ENCODE results near the gene XIRP2.

The XIRP2 gene

DNA sequence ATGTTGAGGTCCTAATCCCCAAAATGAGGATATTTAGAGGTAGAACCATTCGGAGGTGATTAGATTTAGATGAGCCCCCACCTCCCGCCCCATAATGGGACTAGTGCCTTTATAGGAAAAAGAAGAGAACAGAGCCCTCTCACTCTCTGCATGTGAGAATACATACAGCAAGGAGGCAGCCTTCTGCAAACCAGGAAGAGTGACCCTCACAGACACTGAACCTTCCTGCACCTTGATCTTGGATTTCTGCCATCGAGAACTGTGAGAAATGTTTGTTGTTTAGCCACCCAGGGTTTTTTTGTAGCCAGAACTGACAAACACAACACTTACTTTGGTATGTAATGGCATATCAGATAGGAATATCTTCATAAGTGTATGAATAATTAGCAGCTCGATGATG, 83.7 kb downstream of the XIRP2 start:
- no peak overlapping the region for H3K27ac ChIP-seq (ENCODE audit: low read depth in 2 of 2, low read length in 2 of 2)
- H3K4me3 ChIP-seq (ENCODE audit: low read length in 2 of 2): no peak overlapping the region
- no peaks in the 10 kb centered on the region for H3K9me3 ChIP-seq (ENCODE audit: control insufficient read depth in 2 of 2, low read length in 2 of 2)
- H3K9ac ChIP-seq (ENCODE audit: low read depth in 1 of 2, low read length in 2 of 2): no peak overlapping the region
- H3K4me1 ChIP-seq (ENCODE audit: control insufficient read depth in 2 of 2, insufficient read depth in 2 of 2, low read length in 2 of 2): no peaks in the 10 kb centered on the region
- no peaks in the 10 kb centered on the region for H3K36me3 ChIP-seq (ENCODE audit: control insufficient read depth in 2 of 2, insufficient read depth in 2 of 2, low read length in 2 of 2)
- no peaks in the 10 kb centered on the region for H3K27me3 ChIP-seq (ENCODE audit: control insufficient read depth in 2 of 2, insufficient read depth in 2 of 2, low read length in 2 of 2)

DNA sequence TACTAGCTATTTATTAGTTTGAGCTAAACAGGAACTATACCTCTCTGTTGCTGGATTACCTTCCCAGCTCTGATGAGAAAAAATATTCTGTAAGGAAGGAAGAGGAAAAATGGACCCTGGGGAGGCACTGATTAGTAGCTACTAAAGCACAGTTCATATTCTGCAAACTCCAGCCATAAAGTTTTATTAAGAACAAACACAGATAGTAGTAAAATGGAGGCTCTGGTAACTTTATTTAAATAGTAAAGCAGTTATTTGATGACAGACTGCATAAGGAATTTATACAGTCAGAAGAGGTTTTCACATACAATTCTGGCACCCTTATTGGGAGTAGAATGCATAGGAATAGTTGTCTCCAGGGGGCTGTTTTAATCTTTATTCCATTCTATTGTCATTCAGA, 84.1 kb downstream of the XIRP2 start:
- H3K36me3 ChIP-seq (ENCODE audit: control insufficient read depth in 2 of 2, insufficient read depth in 2 of 2, low read length in 2 of 2): no peaks in the 10 kb centered on the region
- no peak overlapping the region for H3K27ac ChIP-seq (ENCODE audit: low read depth in 2 of 2, low read length in 2 of 2)
- H3K9ac ChIP-seq (ENCODE audit: low read depth in 1 of 2, low read length in 2 of 2): no peak overlapping the region
- no peaks in the 10 kb centered on the region for H3K27me3 ChIP-seq (ENCODE audit: control insufficient read depth in 2 of 2, insufficient read depth in 2 of 2, low read length in 2 of 2)
- no peak overlapping the region for H3K4me3 ChIP-seq (ENCODE audit: low read length in 2 of 2)
- H3K9me3 ChIP-seq (ENCODE audit: control insufficient read depth in 2 of 2, low read length in 2 of 2): no peaks in the 10 kb centered on the region
- H3K4me1 ChIP-seq (ENCODE audit: control insufficient read depth in 2 of 2, insufficient read depth in 2 of 2, low read length in 2 of 2): no peaks in the 10 kb centered on the region

DNA sequence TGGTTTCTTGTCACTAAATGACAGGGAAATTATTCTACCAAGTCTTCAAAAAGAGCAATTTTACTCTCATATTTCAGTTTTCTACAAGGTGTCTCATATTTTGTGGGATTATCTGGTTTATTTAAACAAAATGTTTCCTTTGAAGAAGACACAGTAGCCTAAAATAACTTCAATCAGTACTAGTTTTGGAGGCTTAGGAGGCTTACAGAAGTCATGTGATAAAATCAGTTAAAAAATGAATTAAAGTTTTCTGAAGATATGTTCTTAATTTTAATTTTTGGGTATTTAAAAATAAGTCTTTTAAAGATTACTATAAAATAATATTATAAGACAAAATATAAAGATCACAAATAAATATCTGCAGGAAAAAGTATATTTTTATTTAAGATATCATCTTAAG, 95.9 kb downstream of the XIRP2 start:
- no peaks in the 10 kb centered on the region for H3K36me3 ChIP-seq (ENCODE audit: control insufficient read depth in 2 of 2, insufficient read depth in 2 of 2, low read length in 2 of 2)
- no peak overlapping the region for H3K27ac ChIP-seq (ENCODE audit: low read depth in 2 of 2, low read length in 2 of 2)
- peaks cover 0 to 3% of the 10 kb centered on the region in 2 donors for H3K9me3 ChIP-seq (ENCODE audit: control insufficient read depth in 2 of 2, low read length in 2 of 2)
- H3K27me3 ChIP-seq (ENCODE audit: control insufficient read depth in 2 of 2, insufficient read depth in 2 of 2, low read length in 2 of 2): no peaks in the 10 kb centered on the region
- no peaks in the 10 kb centered on the region for H3K4me1 ChIP-seq (ENCODE audit: control insufficient read depth in 2 of 2, insufficient read depth in 2 of 2, low read length in 2 of 2)
- H3K4me3 ChIP-seq (ENCODE audit: low read length in 2 of 2): no peak overlapping the region
- no peak overlapping the region for H3K9ac ChIP-seq (ENCODE audit: low read depth in 1 of 2, low read length in 2 of 2)

DNA sequence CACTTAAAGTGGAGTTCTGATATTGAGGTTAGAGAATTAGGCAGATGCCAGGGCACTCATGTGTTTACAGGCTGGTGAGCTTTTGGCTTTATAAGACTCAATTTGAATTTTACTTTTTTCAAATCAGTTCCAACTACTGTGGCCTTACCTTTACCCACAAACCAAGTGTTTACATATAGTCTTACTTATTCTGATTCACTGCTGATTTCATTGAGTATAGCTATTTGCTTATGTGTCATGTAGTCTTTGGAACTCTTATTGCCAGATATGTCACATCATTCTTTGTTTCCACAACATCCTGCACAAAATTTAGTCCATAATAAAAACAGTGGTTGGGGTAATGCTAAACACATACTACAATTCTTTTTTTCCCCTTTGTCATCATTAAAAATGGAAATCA, 96.5 kb downstream of the XIRP2 start:
- Histone ChIP-seq H3K36me3 (ENCODE audit: control insufficient read depth in 2 of 2, insufficient read depth in 2 of 2, low read length in 2 of 2) (no peaks in the 10 kb centered on the region), H3K27ac (ENCODE audit: low read depth in 2 of 2, low read length in 2 of 2) (no peak overlapping the region), H3K9ac (ENCODE audit: low read depth in 1 of 2, low read length in 2 of 2) (no peak overlapping the region), H3K27me3 (ENCODE audit: control insufficient read depth in 2 of 2, insufficient read depth in 2 of 2, low read length in 2 of 2) (no peaks in the 10 kb centered on the region), H3K9me3 (ENCODE audit: control insufficient read depth in 2 of 2, low read length in 2 of 2) (peaks cover 0 to under 1% of the 10 kb centered on the region in 2 donors), H3K4me1 (ENCODE audit: control insufficient read depth in 2 of 2, insufficient read depth in 2 of 2, low read length in 2 of 2) (no peaks in the 10 kb centered on the region), H3K4me3 (ENCODE audit: low read length in 2 of 2) (no peak overlapping the region)

DNA sequence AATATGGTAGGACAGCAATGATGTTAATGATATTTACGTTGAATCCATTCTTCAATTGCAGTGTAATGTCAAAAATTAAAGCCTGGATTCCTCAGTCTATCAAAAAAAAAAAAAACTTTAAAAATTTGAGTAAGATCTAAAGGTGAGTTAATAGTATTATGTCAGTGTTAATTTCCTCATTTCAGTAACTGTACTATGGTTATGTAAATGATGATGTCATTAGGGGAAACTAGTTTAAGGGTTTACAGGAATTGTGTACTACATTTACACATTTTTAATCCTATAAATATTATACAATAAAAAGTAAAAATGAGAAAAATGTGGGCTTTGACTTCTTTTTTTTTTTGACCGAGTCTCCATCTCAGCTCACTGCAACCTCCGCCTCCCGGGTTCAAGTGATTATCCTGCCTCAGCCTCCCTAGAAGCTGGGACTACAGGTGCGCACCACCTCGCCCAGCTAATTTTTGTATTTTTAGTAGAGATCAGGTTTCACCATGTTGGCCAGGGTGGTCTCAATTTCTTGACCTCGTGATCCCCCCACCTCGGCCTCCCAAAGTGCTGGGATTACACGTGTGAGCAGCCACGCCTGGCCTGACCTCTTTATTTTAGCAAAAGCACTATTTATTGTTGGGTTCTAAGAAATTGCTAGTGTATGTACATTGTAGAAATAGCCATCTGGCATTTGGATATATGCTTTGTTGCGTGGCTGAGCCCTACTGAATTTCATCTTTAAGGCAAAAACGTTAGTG, 106.5 kb downstream of the XIRP2 start:
- Histone ChIP-seq H3K4me3 (ENCODE audit: low read length in 2 of 2) (no peak overlapping the region), H3K36me3 (ENCODE audit: control insufficient read depth in 2 of 2, insufficient read depth in 2 of 2, low read length in 2 of 2) (no peaks in the 10 kb centered on the region), H3K9ac (ENCODE audit: low read depth in 1 of 2, low read length in 2 of 2) (no peak overlapping the region), H3K4me1 (ENCODE audit: control insufficient read depth in 2 of 2, insufficient read depth in 2 of 2, low read length in 2 of 2) (no peaks in the 10 kb centered on the region), H3K27me3 (ENCODE audit: control insufficient read depth in 2 of 2, insufficient read depth in 2 of 2, low read length in 2 of 2) (no peaks in the 10 kb centered on the region), H3K9me3 (ENCODE audit: control insufficient read depth in 2 of 2, low read length in 2 of 2) (no peaks in the 10 kb centered on the region), H3K27ac (ENCODE audit: low read depth in 2 of 2, low read length in 2 of 2) (no peak overlapping the region)

DNA sequence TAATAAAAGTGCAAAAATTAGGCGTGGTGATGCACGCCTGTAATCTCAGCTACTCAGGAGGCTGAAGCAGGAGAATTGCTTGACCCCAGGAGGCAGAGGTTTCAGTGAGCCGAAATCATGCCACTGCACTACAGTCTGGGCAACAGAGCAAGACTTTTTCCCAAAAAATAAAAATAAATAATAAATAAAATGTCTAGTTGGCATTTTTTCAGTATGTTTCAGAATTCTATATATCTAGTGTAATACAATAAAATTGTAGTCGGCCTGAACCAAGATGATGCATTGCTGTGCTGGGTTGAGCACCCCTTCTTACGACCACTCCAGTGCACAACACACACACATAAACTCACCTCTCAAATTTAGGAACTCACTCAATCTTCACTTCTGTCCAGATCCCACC, 108.2 kb downstream of the XIRP2 start:
- H3K4me1 ChIP-seq (ENCODE audit: control insufficient read depth in 2 of 2, insufficient read depth in 2 of 2, low read length in 2 of 2): no peaks in the 10 kb centered on the region
- H3K36me3 ChIP-seq (ENCODE audit: control insufficient read depth in 2 of 2, insufficient read depth in 2 of 2, low read length in 2 of 2): no peaks in the 10 kb centered on the region
- H3K27ac ChIP-seq (ENCODE audit: low read depth in 2 of 2, low read length in 2 of 2): no peak overlapping the region
- H3K4me3 ChIP-seq (ENCODE audit: low read length in 2 of 2): no peak overlapping the region
- no peak overlapping the region for H3K9ac ChIP-seq (ENCODE audit: low read depth in 1 of 2, low read length in 2 of 2)
- H3K27me3 ChIP-seq (ENCODE audit: control insufficient read depth in 2 of 2, insufficient read depth in 2 of 2, low read length in 2 of 2): no peaks in the 10 kb centered on the region
- H3K9me3 ChIP-seq (ENCODE audit: control insufficient read depth in 2 of 2, low read length in 2 of 2): no peaks in the 10 kb centered on the region

DNA sequence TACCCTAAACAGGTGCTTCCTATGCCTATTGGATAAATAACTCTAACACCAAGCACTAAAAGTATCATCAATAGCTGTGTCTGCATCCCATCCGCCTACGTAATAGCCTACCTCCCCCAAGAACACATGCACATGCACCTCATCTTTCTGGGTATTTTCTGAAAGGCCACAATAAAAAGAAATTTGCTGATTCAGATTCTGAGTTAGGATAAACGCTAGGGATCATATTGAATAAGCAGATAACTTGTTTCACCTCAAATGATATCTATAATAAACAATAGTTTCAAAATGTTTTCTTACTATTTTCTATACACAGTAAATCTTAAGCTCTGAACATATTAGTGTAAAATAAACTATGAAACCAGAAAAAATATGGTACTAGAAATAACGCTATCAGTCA, 112.9 kb downstream of the XIRP2 start:
- Histone ChIP-seq H3K4me3 (ENCODE audit: low read length in 2 of 2) (no peak overlapping the region), H3K4me1 (ENCODE audit: control insufficient read depth in 2 of 2, insufficient read depth in 2 of 2, low read length in 2 of 2) (no peaks in the 10 kb centered on the region), H3K9me3 (ENCODE audit: control insufficient read depth in 2 of 2, low read length in 2 of 2) (no peaks in the 10 kb centered on the region), H3K27me3 (ENCODE audit: control insufficient read depth in 2 of 2, insufficient read depth in 2 of 2, low read length in 2 of 2) (no peaks in the 10 kb centered on the region), H3K36me3 (ENCODE audit: control insufficient read depth in 2 of 2, insufficient read depth in 2 of 2, low read length in 2 of 2) (no peaks in the 10 kb centered on the region), H3K27ac (ENCODE audit: low read depth in 2 of 2, low read length in 2 of 2) (no peak overlapping the region), H3K9ac (ENCODE audit: low read depth in 1 of 2, low read length in 2 of 2) (no peak overlapping the region)

DNA sequence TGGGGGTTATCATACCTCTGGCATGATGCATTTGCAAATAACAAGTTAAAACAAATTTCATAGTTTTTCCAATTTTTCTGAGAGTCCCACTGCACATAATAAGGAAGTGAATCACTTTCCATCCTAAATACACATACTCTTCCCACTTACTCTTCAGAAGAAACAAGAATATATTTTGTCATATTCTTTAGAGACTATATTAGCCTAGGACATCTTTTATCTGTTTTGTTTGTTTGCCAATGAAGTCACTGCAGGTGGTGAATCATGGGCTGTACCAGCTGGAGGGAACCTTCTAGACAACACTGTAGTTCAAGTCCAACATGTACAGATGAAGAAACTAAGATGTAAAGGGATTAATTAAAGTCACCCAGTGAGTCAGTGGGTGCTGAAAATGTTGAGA, 116.8 kb downstream of the XIRP2 start:
- Histone ChIP-seq H3K27ac (ENCODE audit: low read depth in 2 of 2, low read length in 2 of 2) (no peak overlapping the region), H3K4me3 (ENCODE audit: low read length in 2 of 2) (no peak overlapping the region), H3K27me3 (ENCODE audit: control insufficient read depth in 2 of 2, insufficient read depth in 2 of 2, low read length in 2 of 2) (no peaks in the 10 kb centered on the region), H3K9me3 (ENCODE audit: control insufficient read depth in 2 of 2, low read length in 2 of 2) (no peaks in the 10 kb centered on the region), H3K36me3 (ENCODE audit: control insufficient read depth in 2 of 2, insufficient read depth in 2 of 2, low read length in 2 of 2) (no peaks in the 10 kb centered on the region), H3K9ac (ENCODE audit: low read depth in 1 of 2, low read length in 2 of 2) (no peak overlapping the region), H3K4me1 (ENCODE audit: control insufficient read depth in 2 of 2, insufficient read depth in 2 of 2, low read length in 2 of 2) (no peaks in the 10 kb centered on the region)

DNA sequence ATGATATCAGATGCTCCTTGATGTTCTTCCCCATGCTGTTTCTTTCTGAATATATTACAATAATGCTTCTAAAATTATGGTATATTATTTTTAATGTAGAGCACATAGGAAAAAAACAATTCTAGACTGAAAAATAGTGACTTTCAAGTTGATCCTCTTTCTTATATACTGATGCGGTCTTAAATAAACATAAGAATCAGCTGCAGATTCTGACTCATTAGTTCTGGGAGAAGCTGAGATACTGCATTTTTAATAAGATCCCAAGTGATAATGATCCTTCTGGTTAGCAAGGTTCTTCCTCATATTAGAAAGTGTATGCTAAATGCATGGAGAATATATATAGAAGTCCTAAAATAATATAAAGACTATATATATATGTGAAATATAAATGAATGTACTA, 124.9 kb downstream of the XIRP2 start:
- no peak overlapping the region for H3K4me3 ChIP-seq (ENCODE audit: low read length in 2 of 2)
- no peak overlapping the region for H3K9ac ChIP-seq (ENCODE audit: low read depth in 1 of 2, low read length in 2 of 2)
- no peak overlapping the region for H3K27ac ChIP-seq (ENCODE audit: low read depth in 2 of 2, low read length in 2 of 2)
- no peaks in the 10 kb centered on the region for H3K36me3 ChIP-seq (ENCODE audit: control insufficient read depth in 2 of 2, insufficient read depth in 2 of 2, low read length in 2 of 2)
- no peaks in the 10 kb centered on the region for H3K27me3 ChIP-seq (ENCODE audit: control insufficient read depth in 2 of 2, insufficient read depth in 2 of 2, low read length in 2 of 2)
- H3K4me1 ChIP-seq (ENCODE audit: control insufficient read depth in 2 of 2, insufficient read depth in 2 of 2, low read length in 2 of 2): no peaks in the 10 kb centered on the region
- H3K9me3 ChIP-seq (ENCODE audit: control insufficient read depth in 2 of 2, low read length in 2 of 2): no peaks in the 10 kb centered on the region

DNA sequence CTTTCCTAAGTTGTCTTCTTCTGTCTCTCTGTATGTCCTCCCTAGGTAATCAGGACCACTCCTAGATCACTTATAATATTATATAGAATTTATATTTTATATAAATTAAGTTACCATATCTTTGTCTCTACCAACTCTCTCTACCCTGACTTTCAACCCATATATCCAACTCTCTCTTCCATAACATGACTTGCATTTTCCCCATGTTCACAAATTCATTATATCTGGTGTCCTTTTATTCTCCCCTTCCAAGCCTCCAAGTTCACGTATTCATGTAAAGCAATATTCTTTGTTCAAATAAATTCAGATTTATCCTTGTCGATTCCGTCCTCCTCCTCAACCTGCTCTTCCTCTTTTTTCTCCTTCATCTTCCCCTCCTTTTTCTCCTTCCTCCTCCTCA, 127.5 kb downstream of the XIRP2 start:
- no peaks in the 10 kb centered on the region for H3K4me1 ChIP-seq (ENCODE audit: control insufficient read depth in 2 of 2, insufficient read depth in 2 of 2, low read length in 2 of 2)
- no peak overlapping the region for H3K27ac ChIP-seq (ENCODE audit: low read depth in 2 of 2, low read length in 2 of 2)
- no peaks in the 10 kb centered on the region for H3K27me3 ChIP-seq (ENCODE audit: control insufficient read depth in 2 of 2, insufficient read depth in 2 of 2, low read length in 2 of 2)
- no peak overlapping the region for H3K4me3 ChIP-seq (ENCODE audit: low read length in 2 of 2)
- H3K9ac ChIP-seq (ENCODE audit: low read depth in 1 of 2, low read length in 2 of 2): no peak overlapping the region
- no peaks in the 10 kb centered on the region for H3K9me3 ChIP-seq (ENCODE audit: control insufficient read depth in 2 of 2, low read length in 2 of 2)
- H3K36me3 ChIP-seq (ENCODE audit: control insufficient read depth in 2 of 2, insufficient read depth in 2 of 2, low read length in 2 of 2): no peaks in the 10 kb centered on the region

DNA sequence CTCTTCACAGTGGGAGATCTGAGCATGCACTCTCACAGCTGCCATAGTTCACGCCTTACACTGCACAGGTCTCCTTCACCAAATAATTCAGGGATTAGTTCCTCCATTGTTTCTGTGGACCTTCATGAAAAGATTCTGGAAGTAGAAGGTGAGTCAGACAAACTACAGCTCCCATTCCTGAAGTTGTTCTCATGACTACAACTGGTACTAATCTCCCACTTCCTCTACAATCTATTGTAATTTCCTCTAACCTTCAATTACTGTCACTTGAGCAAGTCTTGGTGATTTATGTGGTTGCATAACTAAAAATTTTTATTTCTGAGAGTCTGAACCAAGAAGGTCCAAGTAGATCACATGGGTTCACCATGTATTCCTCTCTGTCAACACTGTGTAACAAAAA, 128.7 kb downstream of the XIRP2 start:
- no peak overlapping the region for H3K9ac ChIP-seq (ENCODE audit: low read depth in 1 of 2, low read length in 2 of 2)
- H3K27ac ChIP-seq (ENCODE audit: low read depth in 2 of 2, low read length in 2 of 2): no peak overlapping the region
- H3K36me3 ChIP-seq (ENCODE audit: control insufficient read depth in 2 of 2, insufficient read depth in 2 of 2, low read length in 2 of 2): no peaks in the 10 kb centered on the region
- no peaks in the 10 kb centered on the region for H3K4me1 ChIP-seq (ENCODE audit: control insufficient read depth in 2 of 2, insufficient read depth in 2 of 2, low read length in 2 of 2)
- no peaks in the 10 kb centered on the region for H3K9me3 ChIP-seq (ENCODE audit: control insufficient read depth in 2 of 2, low read length in 2 of 2)
- H3K27me3 ChIP-seq (ENCODE audit: control insufficient read depth in 2 of 2, insufficient read depth in 2 of 2, low read length in 2 of 2): no peaks in the 10 kb centered on the region
- no peak overlapping the region for H3K4me3 ChIP-seq (ENCODE audit: low read length in 2 of 2)
